GM18951 (cell line): Measurements from ENCODE around the gene SLC2A10.

Experiments
- POLR2A ChIP-seq: IDR thresholded peaks from 4 replicates; pipeline ENCODE4 v1.6.1; 2011; ENCODE audit warnings: mild to moderate bottlenecking; ENCODE audit not compliant: insufficient read length, insufficient read depth; ENCODE audit errors: extremely low read depth
- in situ Hi-C: fragments of 300-500 bp; cut with MboI; formaldehyde crosslinking; loops from one replicate; pipeline ENCODE4 v1.12.0; 2022; ENCODE audit warnings: low sequenced_read_pairs, mixed read lengths, inconsistent platforms; ENCODE audit not compliant: unreplicated experiment

Gene SLC2A10

DNA sequence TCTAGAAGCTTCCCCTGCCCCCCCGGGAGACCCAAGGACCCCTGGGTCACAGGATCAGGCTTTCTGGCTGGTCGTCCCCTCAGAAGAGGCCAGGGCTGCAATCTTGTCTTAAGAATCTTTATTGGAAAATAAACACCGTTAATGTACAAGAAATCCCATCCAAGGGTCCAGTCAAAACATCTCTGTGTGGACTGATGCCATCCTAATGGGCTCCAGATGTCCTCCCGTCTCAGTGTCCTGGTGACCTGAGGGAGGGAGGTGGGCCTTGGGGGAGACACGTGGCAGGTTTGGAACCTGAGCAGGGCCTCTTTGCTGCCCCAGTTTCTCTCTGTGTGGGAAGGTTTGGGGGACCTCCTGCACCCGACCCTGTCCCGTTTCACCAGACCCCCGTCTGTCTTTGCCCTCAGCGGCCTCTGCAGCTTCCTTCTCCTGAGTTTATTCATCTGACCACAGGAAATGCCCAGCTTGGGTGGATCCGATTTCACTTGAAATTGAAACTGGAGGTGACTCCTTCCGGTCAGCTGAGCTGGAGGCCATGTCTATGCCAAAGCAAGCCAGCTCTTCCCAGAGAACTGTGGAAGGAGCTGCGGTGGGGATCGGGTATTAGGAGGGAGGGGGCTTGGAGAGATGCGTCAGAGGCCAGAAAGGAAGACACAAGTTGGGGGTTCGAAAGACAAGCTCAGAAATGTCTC, 75.1 kb downstream of the SLC2A10 start:
- in situ Hi-C loops: no loop called here
- no peak for TF ChIP-seq POLR2A
